ENCODE measurements around the gene MRPS9.

- no peak for TF ChIP-seq CTCF (IDR thresholded peaks at IDR 0.05)
- TF ChIP-seq EP300 (IDR thresholded peaks at IDR 0.05), result no peak
- TF ChIP-seq POLR2A (IDR thresholded peaks at IDR 0.05), result no peak
- no peak for TF ChIP-seq POLR2AphosphoS5 (IDR thresholded peaks at IDR 0.05)
Observed at GRCh38 chr2:105085525-105085924, 47.7 kb downstream of the MRPS9 start.

All from suprapubic skin (tissue), 4 donors.